B cell (primary cell): ENCODE data around the gene HTR3E. TPM values are rescaled to one million over a fixed set of nuclear protein-coding genes. Genes with fewer than 3 reads are reported as not detected.

Source experiments
- ATAC-seq: fragments of 200-7000 bp; cut with Tn5 transposase; one replicate; pipeline ENCODE4 v1.10.0; 2021; ENCODE audit warnings: low read depth, mild to moderate bottlenecking, moderate number of reproducible peaks, moderate library complexity
- CTCF ChIA-PET: fragments of 350-600 bp; sonication (Branson Sonifier 250); formaldehyde crosslinking; loops from one replicate; lab custom pipeline; 2021; ENCODE audit warnings: antibody characterized with exemption, inconsistent platforms; lab: Charles Lee
- POLR2A ChIA-PET: fragments of 350-600 bp; sonication (Branson Sonifier 250); formaldehyde crosslinking; loops from one replicate; lab custom pipeline; 2021; ENCODE audit warnings: antibody characterized with exemption; lab: Charles Lee
- DNase-seq: peaks from one replicate; pipeline ENCODE4 v3.0.0; 2013
- H2AFZ ChIP-seq: 2 replicates; pipeline ENCODE4 v1.6.1; 2012; ENCODE audit warnings: mild to moderate bottlenecking, low read depth, low read length; ENCODE audit not compliant: insufficient read depth, poor library complexity, severe bottlenecking
- H3K27ac ChIP-seq, 2 donors: 1 replicate in 1 of 2; 2 replicates in 1 of 2; pipeline ENCODE4 v1.5.1; 2012 to 2013; ENCODE audit warnings: low read length in 2 of 2, mild to moderate bottlenecking in 2 of 2, moderate library complexity in 1 of 2
- H3K27me3 ChIP-seq, 4 experiments: fragments of 200-600 bp in 1 of 4; sonication (generic) in 1 of 4; replicated peaks in 1 of 4; 1 replicate in 2 of 4; 2 replicates in 2 of 4; pipeline versions ENCODE4 v1.6.1 to v1.7.0; 2013 to 2016; ENCODE audit warnings: low read length in 3 of 4, mild to moderate bottlenecking in 2 of 4, mixed read lengths in 1 of 4, moderate library complexity in 1 of 4; ENCODE audit not compliant: insufficient read depth in 4 of 4, control insufficient read depth in 3 of 4; ENCODE audit errors: control extremely low read depth in 1 of 4
- H3K36me3 ChIP-seq, 2 experiments: replicated peaks in 1 of 2; 1 replicate in 1 of 2; 2 replicates in 1 of 2; pipeline versions ENCODE4 v1.6.1 to v1.7.1; 2013; ENCODE audit warnings: low read length in 1 of 2; ENCODE audit not compliant: insufficient read depth in 2 of 2, control insufficient read depth in 1 of 2; ENCODE audit errors: control extremely low read depth in 1 of 2, extremely low read depth in 1 of 2
- H3K4me1 ChIP-seq, 2 donors: fragments of 200-600 bp in 1 of 2; sonication (generic) in 1 of 2; 1 replicate in 1 of 2; 2 replicates in 1 of 2; pipeline versions ENCODE4 v1.5.1 to v1.6.1; 2013 to 2017; ENCODE audit warnings: low read length in 2 of 2; ENCODE audit not compliant: control insufficient read depth in 2 of 2, insufficient read depth in 2 of 2
- H3K4me2 ChIP-seq: replicated peaks from 2 replicates; pipeline ENCODE3; 2012; ENCODE audit warnings: mild to moderate bottlenecking, low read depth, low read length; ENCODE audit not compliant: poor library complexity, severe bottlenecking
- H3K4me3 ChIP-seq, 5 experiments: fragments of 200-600 bp in 1 of 5; sonication (generic) in 1 of 5; 1 replicate in 3 of 5; 2 replicates in 2 of 5; pipeline versions ENCODE4 v1.5.1 to v1.7.0; 2011 to 2016; ENCODE audit warnings: low read length in 4 of 5, mild to moderate bottlenecking in 4 of 5, low read depth in 2 of 5, control low read depth in 1 of 5, moderate library complexity in 1 of 5; ENCODE audit not compliant: insufficient read depth in 1 of 5; ENCODE audit errors: control extremely low read depth in 1 of 5, extremely low read depth in 1 of 5
- H3K79me2 ChIP-seq: fragments of 200-600 bp; sonication (generic); one replicate; pipeline ENCODE4 v1.6.0; 2016; ENCODE audit warnings: low read length; ENCODE audit not compliant: control insufficient read depth, insufficient read depth
- H3K9ac ChIP-seq: fragments of 200-600 bp; sonication (generic); 2 replicates; pipeline ENCODE4 v1.6.1; 2017; ENCODE audit warnings: mild to moderate bottlenecking, low read length, moderate library complexity
- H3K9me3 ChIP-seq, 3 donors: one replicate each; pipeline versions ENCODE4 v1.6.1 to v1.7.1; 2013; ENCODE audit warnings: low read length in 2 of 3; ENCODE audit not compliant: control insufficient read depth in 2 of 3, insufficient read depth in 1 of 3; ENCODE audit errors: control extremely low read depth in 1 of 3
- H4K20me1 ChIP-seq: 2 replicates; pipeline ENCODE4 v1.6.0; 2012; ENCODE audit warnings: mild to moderate bottlenecking, low read length; ENCODE audit not compliant: insufficient read depth, control insufficient read depth, poor library complexity, severe bottlenecking
- H3K27ac Mint-ChIP-seq: one replicate; pipeline ENCODE4 v1.8.0; 2021; ENCODE audit warnings: mixed read lengths
- H3K27me3 Mint-ChIP-seq: one replicate; pipeline ENCODE4 v1.8.0; 2021; ENCODE audit warnings: mixed read lengths
- H3K4me1 Mint-ChIP-seq: one replicate; pipeline ENCODE4 v1.8.0; 2021; ENCODE audit warnings: mixed read lengths
- H3K4me3 Mint-ChIP-seq: one replicate; pipeline ENCODE4 v1.8.0; 2021; ENCODE audit warnings: mixed read lengths
- H3K9me3 Mint-ChIP-seq: one replicate; pipeline ENCODE4 v1.8.0; 2022; ENCODE audit warnings: mixed read lengths; ENCODE audit not compliant: insufficient read depth
- CTCF ChIP-seq: fragments of 200-600 bp; IDR thresholded peaks from one replicate; pipeline ENCODE4 v1.8.0; 2022; ENCODE audit warnings: antibody characterized with exemption, mild to moderate bottlenecking
- EZH2 ChIP-seq: IDR thresholded peaks from 2 replicates; pipeline ENCODE4 v1.6.1; 2012; ENCODE audit warnings: borderline replicate concordance, low read depth, mild to moderate bottlenecking, moderate library complexity, low read length; ENCODE audit not compliant: insufficient read depth, poor library complexity, severe bottlenecking
- WGBS: methylation state at CpG from one replicate; pipeline ENCODE4 v1.1.5; 2013; ENCODE audit warnings: missing lambda C conversion rate; ENCODE audit not compliant: insufficient coverage; 5-methylcytosine and 5-hydroxymethylcytosine counted together
- intact Hi-C: fragments of 100-400 bp; cut with micrococcal nuclease; formaldehyde crosslinking; loops from one replicate; pipeline ENCODE4 v1.10.0; 2022
- polyA plus RNA-seq: library from polyadenylated mRNA; depleted of rRNA; stranded (reverse); fragments of >200 nt; gene quantifications from 2 replicates; pipeline ENCODE4 v1.2.3, GENCODE V29; 2012
- total RNA-seq, 2 donors: library from RNA; stranded (reverse); fragments of 120-200 nt in 1 of 2; gene quantifications; 1 replicate in 1 of 2; 2 replicates in 1 of 2; pipeline versions ENCODE4 v1.2.3 to v1.2.4, GENCODE V29; 2013 to 2022

Gene HTR3E
- total and polyA plus RNA-seq, 2 donors (not counting 1 experiment from before 2014, with no cell fraction given): not detected

- POLR2A ChIA-PET: no interaction called here
- CTCF ChIA-PET: no interaction called here
These were observed 46.5 kb upstream of the HTR3E start for GRCh38 chr3:184050217-184050847.

GRCh38 chr3:184052767-184053166 lies 44.1 kb upstream of the HTR3E start, which contains the start of gene HTR3C:
Gene HTR3C (plus strand): TSS chr3:184053047. CDS start chr3:184053081, 34 bp downstream.
- Histone ChIP-seq H4K20me1 (no peaks in the 10 kb centered on the region), H3K27ac (no peak within 1 kb of the TSS), H3K4me2 (no peak within 1 kb of the TSS), H3K4me3 (no peak within 1 kb of the TSS), H3K36me3 (no peaks in the 10 kb centered on the region), H3K9ac (no peak within 1 kb of the TSS), H3K4me1 (no peaks in the 10 kb centered on the region), H2AFZ (no peak within 1 kb of the TSS), H3K27me3 (no peaks in the 10 kb centered on the region), H3K79me2 (no peaks in the 10 kb centered on the region), H3K9me3 (no peaks in the 10 kb centered on the region)
- ChIA-PET CTCF (no interaction called here), POLR2A (no interaction called here)
- no peaks in the 10 kb centered on the region for H3K4me1 Mint-ChIP-seq
- H3K4me3 Mint-ChIP-seq: no peak within 1 kb of the TSS
- DNase-seq: no peak
- no peak for TF ChIP-seq EZH2
- H3K27me3 Mint-ChIP-seq: peaks cover 25% of the 10 kb centered on the region
- H3K27ac Mint-ChIP-seq: no peak within 1 kb of the TSS
- WGBS: 83% methylated on average over 4 of the region's 4 CpGs
- no peak for ATAC-seq
- intact Hi-C loops: no loop called here
- no peaks in the 10 kb centered on the region for H3K9me3 Mint-ChIP-seq

More at GRCh38 chr3:184050217-184050847, 46.5 kb upstream of the HTR3E start:
- no peak overlapping the region for H3K9ac ChIP-seq
- H3K27ac ChIP-seq: no peak overlapping the region
- H3K4me2 ChIP-seq: no peak overlapping the region
- H3K4me3 ChIP-seq: no peak overlapping the region
- 80% methylated on average over 5 of the region's 7 CpGs for WGBS
- Mint-ChIP-seq H3K27me3 (peaks cover 19% of the 10 kb centered on the region), H3K27ac (no peak overlapping the region), H3K4me1 (no peaks in the 10 kb centered on the region), H3K4me3 (no peak overlapping the region), H3K9me3 (no peaks in the 10 kb centered on the region)
- no peaks in the 10 kb centered on the region for H3K36me3 ChIP-seq
- no peaks in the 10 kb centered on the region for H3K9me3 ChIP-seq
- H3K4me1 ChIP-seq: no peaks in the 10 kb centered on the region
- no peaks in the 10 kb centered on the region for H3K27me3 ChIP-seq
- H2AFZ ChIP-seq: no peak overlapping the region
- H4K20me1 ChIP-seq: no peaks in the 10 kb centered on the region
- ATAC-seq: no peak
- DNase-seq: no peak
- intact Hi-C loops: no loop called here
- TF ChIP-seq EZH2 (no peak), CTCF (no peak)
- no peaks in the 10 kb centered on the region for H3K79me2 ChIP-seq
